B cell (primary cell): ENCODE measurements around the gene LAP3. TPM values are rescaled to one million over a fixed set of nuclear protein-coding genes. Genes with fewer than 3 reads are reported as not detected.

ENCODE experiments used
- ATAC-seq: fragments of 200-7000 bp; cut with Tn5 transposase; one replicate; pipeline ENCODE4 v1.10.0; 2021; ENCODE audit warnings: low read depth, mild to moderate bottlenecking, moderate number of reproducible peaks, moderate library complexity
- CTCF ChIA-PET: fragments of 350-600 bp; sonication (Branson Sonifier 250); formaldehyde crosslinking; loops from one replicate; lab custom pipeline; 2021; ENCODE audit warnings: antibody characterized with exemption, inconsistent platforms; lab: Charles Lee
- POLR2A ChIA-PET: fragments of 350-600 bp; sonication (Branson Sonifier 250); formaldehyde crosslinking; loops from one replicate; lab custom pipeline; 2021; ENCODE audit warnings: antibody characterized with exemption; lab: Charles Lee
- DNase-seq: peaks from one replicate; pipeline ENCODE4 v3.0.0; 2013
- H2AFZ ChIP-seq: 2 replicates; pipeline ENCODE4 v1.6.1; 2012; ENCODE audit warnings: mild to moderate bottlenecking, low read depth, low read length; ENCODE audit not compliant: insufficient read depth, poor library complexity, severe bottlenecking
- H3K27ac ChIP-seq, 2 donors: 1 replicate in 1 of 2; 2 replicates in 1 of 2; pipeline ENCODE4 v1.5.1; 2012 to 2013; ENCODE audit warnings: low read length in 2 of 2, mild to moderate bottlenecking in 2 of 2, moderate library complexity in 1 of 2
- H3K27me3 ChIP-seq, 4 experiments: fragments of 200-600 bp in 1 of 4; sonication (generic) in 1 of 4; replicated peaks in 1 of 4; 1 replicate in 2 of 4; 2 replicates in 2 of 4; pipeline versions ENCODE4 v1.6.1 to v1.7.0; 2013 to 2016; ENCODE audit warnings: low read length in 3 of 4, mild to moderate bottlenecking in 2 of 4, mixed read lengths in 1 of 4, moderate library complexity in 1 of 4; ENCODE audit not compliant: insufficient read depth in 4 of 4, control insufficient read depth in 3 of 4; ENCODE audit errors: control extremely low read depth in 1 of 4
- H3K36me3 ChIP-seq, 2 experiments: replicated peaks in 1 of 2; 1 replicate in 1 of 2; 2 replicates in 1 of 2; pipeline versions ENCODE4 v1.6.1 to v1.7.1; 2013; ENCODE audit warnings: low read length in 1 of 2; ENCODE audit not compliant: insufficient read depth in 2 of 2, control insufficient read depth in 1 of 2; ENCODE audit errors: control extremely low read depth in 1 of 2, extremely low read depth in 1 of 2
- H3K4me1 ChIP-seq, 2 donors: fragments of 200-600 bp in 1 of 2; sonication (generic) in 1 of 2; 1 replicate in 1 of 2; 2 replicates in 1 of 2; pipeline versions ENCODE4 v1.5.1 to v1.6.1; 2013 to 2017; ENCODE audit warnings: low read length in 2 of 2; ENCODE audit not compliant: control insufficient read depth in 2 of 2, insufficient read depth in 2 of 2
- H3K4me2 ChIP-seq: replicated peaks from 2 replicates; pipeline ENCODE3; 2012; ENCODE audit warnings: mild to moderate bottlenecking, low read depth, low read length; ENCODE audit not compliant: poor library complexity, severe bottlenecking
- H3K4me3 ChIP-seq, 5 experiments: fragments of 200-600 bp in 1 of 5; sonication (generic) in 1 of 5; 1 replicate in 3 of 5; 2 replicates in 2 of 5; pipeline versions ENCODE4 v1.5.1 to v1.7.0; 2011 to 2016; ENCODE audit warnings: low read length in 4 of 5, mild to moderate bottlenecking in 4 of 5, low read depth in 2 of 5, control low read depth in 1 of 5, moderate library complexity in 1 of 5; ENCODE audit not compliant: insufficient read depth in 1 of 5; ENCODE audit errors: control extremely low read depth in 1 of 5, extremely low read depth in 1 of 5
- H3K79me2 ChIP-seq: fragments of 200-600 bp; sonication (generic); one replicate; pipeline ENCODE4 v1.6.0; 2016; ENCODE audit warnings: low read length; ENCODE audit not compliant: control insufficient read depth, insufficient read depth
- H3K9ac ChIP-seq: fragments of 200-600 bp; sonication (generic); 2 replicates; pipeline ENCODE4 v1.6.1; 2017; ENCODE audit warnings: mild to moderate bottlenecking, low read length, moderate library complexity
- H3K9me3 ChIP-seq, 3 donors: one replicate each; pipeline versions ENCODE4 v1.6.1 to v1.7.1; 2013; ENCODE audit warnings: low read length in 2 of 3; ENCODE audit not compliant: control insufficient read depth in 2 of 3, insufficient read depth in 1 of 3; ENCODE audit errors: control extremely low read depth in 1 of 3
- H4K20me1 ChIP-seq: 2 replicates; pipeline ENCODE4 v1.6.0; 2012; ENCODE audit warnings: mild to moderate bottlenecking, low read length; ENCODE audit not compliant: insufficient read depth, control insufficient read depth, poor library complexity, severe bottlenecking
- H3K27ac Mint-ChIP-seq: one replicate; pipeline ENCODE4 v1.8.0; 2021; ENCODE audit warnings: mixed read lengths
- H3K27me3 Mint-ChIP-seq: one replicate; pipeline ENCODE4 v1.8.0; 2021; ENCODE audit warnings: mixed read lengths
- H3K4me1 Mint-ChIP-seq: one replicate; pipeline ENCODE4 v1.8.0; 2021; ENCODE audit warnings: mixed read lengths
- H3K4me3 Mint-ChIP-seq: one replicate; pipeline ENCODE4 v1.8.0; 2021; ENCODE audit warnings: mixed read lengths
- H3K9me3 Mint-ChIP-seq: one replicate; pipeline ENCODE4 v1.8.0; 2022; ENCODE audit warnings: mixed read lengths; ENCODE audit not compliant: insufficient read depth
- EZH2 ChIP-seq: IDR thresholded peaks from 2 replicates; pipeline ENCODE4 v1.6.1; 2012; ENCODE audit warnings: borderline replicate concordance, low read depth, mild to moderate bottlenecking, moderate library complexity, low read length; ENCODE audit not compliant: insufficient read depth, poor library complexity, severe bottlenecking
- WGBS: methylation state at CpG from one replicate; pipeline ENCODE4 v1.1.5; 2013; ENCODE audit warnings: missing lambda C conversion rate; ENCODE audit not compliant: insufficient coverage; 5-methylcytosine and 5-hydroxymethylcytosine counted together
- intact Hi-C: fragments of 100-400 bp; cut with micrococcal nuclease; formaldehyde crosslinking; loops from one replicate; pipeline ENCODE4 v1.10.0; 2022
- polyA plus RNA-seq: library from polyadenylated mRNA; depleted of rRNA; stranded (reverse); fragments of >200 nt; gene quantifications from 2 replicates; pipeline ENCODE4 v1.2.3, GENCODE V29; 2012
- total RNA-seq, 2 donors: library from RNA; stranded (reverse); fragments of 120-200 nt in 1 of 2; gene quantifications; 1 replicate in 1 of 2; 2 replicates in 1 of 2; pipeline versions ENCODE4 v1.2.3 to v1.2.4, GENCODE V29; 2013 to 2022
- TF ChIP-seq, protein P1 (sequence below): fragments of 200-600 bp; IDR thresholded peaks from one replicate; pipeline ENCODE4 v1.8.0; 2022; ENCODE audit warnings: antibody characterized with exemption, mild to moderate bottlenecking

LAP3 gene
- total and polyA plus RNA-seq, 2 donors (not counting 1 experiment from before 2014, with no cell fraction given) = 18.4 to 30.1 TPM

DNA sequence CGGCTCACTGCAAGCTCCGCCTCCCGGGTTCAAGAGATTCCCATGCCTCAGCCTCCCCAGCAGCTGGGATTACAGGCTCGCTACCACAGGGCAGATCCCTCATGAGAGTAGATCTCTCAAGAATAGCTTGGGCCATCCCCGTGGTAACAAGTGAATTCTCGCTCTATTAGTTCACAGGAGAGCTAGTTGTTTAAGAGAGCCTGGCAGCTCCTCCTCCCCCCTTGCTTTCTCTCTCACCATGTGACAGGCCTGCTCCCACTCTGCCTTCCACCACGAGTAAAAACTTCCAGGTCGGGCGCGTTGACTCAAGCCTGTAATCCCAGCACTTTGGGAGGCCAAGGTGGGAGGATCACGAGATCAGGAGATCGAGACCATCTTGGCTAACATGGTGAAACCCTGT is 30.3 kb upstream of the LAP3 start:
- no peak for TF ChIP-seq EZH2
- TF ChIP-seq, protein P1, sequence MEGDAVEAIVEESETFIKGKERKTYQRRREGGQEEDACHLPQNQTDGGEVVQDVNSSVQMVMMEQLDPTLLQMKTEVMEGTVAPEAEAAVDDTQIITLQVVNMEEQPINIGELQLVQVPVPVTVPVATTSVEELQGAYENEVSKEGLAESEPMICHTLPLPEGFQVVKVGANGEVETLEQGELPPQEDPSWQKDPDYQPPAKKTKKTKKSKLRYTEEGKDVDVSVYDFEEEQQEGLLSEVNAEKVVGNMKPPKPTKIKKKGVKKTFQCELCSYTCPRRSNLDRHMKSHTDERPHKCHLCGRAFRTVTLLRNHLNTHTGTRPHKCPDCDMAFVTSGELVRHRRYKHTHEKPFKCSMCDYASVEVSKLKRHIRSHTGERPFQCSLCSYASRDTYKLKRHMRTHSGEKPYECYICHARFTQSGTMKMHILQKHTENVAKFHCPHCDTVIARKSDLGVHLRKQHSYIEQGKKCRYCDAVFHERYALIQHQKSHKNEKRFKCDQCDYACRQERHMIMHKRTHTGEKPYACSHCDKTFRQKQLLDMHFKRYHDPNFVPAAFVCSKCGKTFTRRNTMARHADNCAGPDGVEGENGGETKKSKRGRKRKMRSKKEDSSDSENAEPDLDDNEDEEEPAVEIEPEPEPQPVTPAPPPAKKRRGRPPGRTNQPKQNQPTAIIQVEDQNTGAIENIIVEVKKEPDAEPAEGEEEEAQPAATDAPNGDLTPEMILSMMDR = no peak
- H3K4me2 ChIP-seq = no peak overlapping the region
- no peaks in the 10 kb centered on the region for H3K36me3 ChIP-seq
- H3K9ac ChIP-seq = no peak overlapping the region
- DNase-seq = no peak
- H3K9me3 Mint-ChIP-seq = no peaks in the 10 kb centered on the region
- H3K4me1 ChIP-seq = no peaks in the 10 kb centered on the region
- H3K27me3 Mint-ChIP-seq = peaks cover 27% of the 10 kb centered on the region
- intact Hi-C loops = loop anchor here (5.0 kb wide), 1 partner anchor 821 kb away; no protein-coding TSS in a partner anchor
- no peak overlapping the region for H3K4me3 Mint-ChIP-seq
- H3K27ac Mint-ChIP-seq = no peak overlapping the region
- no peaks in the 10 kb centered on the region for H4K20me1 ChIP-seq
- 92% methylated on average over 4 of the region's 12 CpGs for WGBS
- CTCF ChIA-PET = interaction anchor here (0.7 to 7.6 kb wide), 4 partner anchors 11 to 263 kb away, joined by 4 to 132 read pairs (median 4); partner anchors contain the start of genes DCAF16 and MED28
- H3K9me3 ChIP-seq = no peaks in the 10 kb centered on the region
- peaks cover 0 to 3% (median 0%) of the 10 kb centered on the region in 4 experiments for H3K27me3 ChIP-seq
- H3K4me3 ChIP-seq = no peak overlapping the region
- H2AFZ ChIP-seq = no peak overlapping the region
- H3K4me1 Mint-ChIP-seq = no peaks in the 10 kb centered on the region
- no peak overlapping the region for H3K27ac ChIP-seq
- POLR2A ChIA-PET = no interaction called here
- no peaks in the 10 kb centered on the region for H3K79me2 ChIP-seq
- no peak for ATAC-seq

DNA sequence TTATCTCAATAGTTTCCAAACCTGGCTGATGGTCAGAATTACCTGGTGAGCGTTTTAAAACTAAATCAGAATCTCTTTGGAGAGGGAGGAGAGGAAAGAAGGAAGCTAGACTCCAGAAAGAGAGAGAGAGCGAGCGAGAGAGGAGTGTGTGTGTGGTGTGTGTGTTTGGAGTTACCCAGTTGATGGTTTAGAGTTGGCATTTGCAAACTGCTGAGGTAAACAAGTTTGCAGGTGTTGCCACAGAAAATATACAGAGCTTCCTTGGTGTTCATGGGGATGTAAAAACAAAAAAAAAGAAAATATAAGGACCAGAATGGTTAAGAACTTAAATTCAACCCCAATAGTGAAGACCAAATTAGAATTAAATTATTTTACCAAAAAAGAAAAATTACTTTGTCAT is 26.4 kb upstream of the LAP3 start:
- WGBS = 87% methylated on average over 3 of the region's 3 CpGs
- H3K79me2 ChIP-seq = no peaks in the 10 kb centered on the region
- no peaks in the 10 kb centered on the region for H4K20me1 ChIP-seq
- peaks cover 0 to 3% (median 0%) of the 10 kb centered on the region in 4 experiments for H3K27me3 ChIP-seq
- no peaks in the 10 kb centered on the region for H3K9me3 ChIP-seq
- no peak for DNase-seq
- Mint-ChIP-seq H3K27ac (no peak overlapping the region), H3K4me1 (no peaks in the 10 kb centered on the region), H3K9me3 (no peaks in the 10 kb centered on the region), H3K4me3 (no peak overlapping the region), H3K27me3 (peaks cover 28% of the 10 kb centered on the region)
- no peak overlapping the region for H2AFZ ChIP-seq
- intact Hi-C loops = no loop called here
- ChIA-PET CTCF (interaction anchor here (1.3 to 7.6 kb wide), 3 partner anchors 84 to 258 kb away, joined by 3 to 132 read pairs (median 53); partner anchors contain the start of genes DCAF16 and NCAPG), POLR2A (no interaction called here)
- TF ChIP-seq EZH2 = no peak
- TF ChIP-seq, protein P1 = no peak
- H3K4me2 ChIP-seq = no peak overlapping the region
- ATAC-seq = no peak
- H3K36me3 ChIP-seq = no peaks in the 10 kb centered on the region
- no peaks in the 10 kb centered on the region for H3K4me1 ChIP-seq
- H3K4me3 ChIP-seq = no peak overlapping the region
- no peak overlapping the region for H3K9ac ChIP-seq
- no peak overlapping the region for H3K27ac ChIP-seq
